Panc1 (cell line): ENCODE results near the gene FGF2.

Experiments
- SIN3A ChIP-seq: IDR thresholded peaks from 2 replicates; pipeline ENCODE4 v1.6.1; 2012; ENCODE audit warnings: low read depth, mild to moderate bottlenecking, low read length, moderate library complexity, borderline replicate concordance; ENCODE audit not compliant: insufficient read depth
- TF ChIP-seq, protein P1 (sequence below): fragments of 450-650 bp; IDR thresholded peaks from 2 replicates; pipeline ENCODE4 v1.5.1; 2017; ENCODE audit warnings: mild to moderate bottlenecking

GRCh38 chr4:122827879-122828601 lies 1.4 kb downstream of the FGF2 start:
- TF ChIP-seq, protein P1, sequence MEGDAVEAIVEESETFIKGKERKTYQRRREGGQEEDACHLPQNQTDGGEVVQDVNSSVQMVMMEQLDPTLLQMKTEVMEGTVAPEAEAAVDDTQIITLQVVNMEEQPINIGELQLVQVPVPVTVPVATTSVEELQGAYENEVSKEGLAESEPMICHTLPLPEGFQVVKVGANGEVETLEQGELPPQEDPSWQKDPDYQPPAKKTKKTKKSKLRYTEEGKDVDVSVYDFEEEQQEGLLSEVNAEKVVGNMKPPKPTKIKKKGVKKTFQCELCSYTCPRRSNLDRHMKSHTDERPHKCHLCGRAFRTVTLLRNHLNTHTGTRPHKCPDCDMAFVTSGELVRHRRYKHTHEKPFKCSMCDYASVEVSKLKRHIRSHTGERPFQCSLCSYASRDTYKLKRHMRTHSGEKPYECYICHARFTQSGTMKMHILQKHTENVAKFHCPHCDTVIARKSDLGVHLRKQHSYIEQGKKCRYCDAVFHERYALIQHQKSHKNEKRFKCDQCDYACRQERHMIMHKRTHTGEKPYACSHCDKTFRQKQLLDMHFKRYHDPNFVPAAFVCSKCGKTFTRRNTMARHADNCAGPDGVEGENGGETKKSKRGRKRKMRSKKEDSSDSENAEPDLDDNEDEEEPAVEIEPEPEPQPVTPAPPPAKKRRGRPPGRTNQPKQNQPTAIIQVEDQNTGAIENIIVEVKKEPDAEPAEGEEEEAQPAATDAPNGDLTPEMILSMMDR, result no peak
- TF ChIP-seq SIN3A, result no peak
